ENCODE results near the gene TMPRSS2.
"Not testable (repeated sequence)": the region's sequence is repeated elsewhere in the genome, so short reads cannot be mapped to it uniquely, and the experiment has no call there.

Gene TMPRSS2

GRCh38 chr21:41422546-41423304, 85.2 kb downstream of the TMPRSS2 start:
- DNase-seq = no peak

- not testable (repeated sequence) for DNase-seq
Measured at GRCh38 chr21:41420998-41421397, 87.0 kb downstream of the TMPRSS2 start.

GRCh38 chr21:41419921-41420862, 87.8 kb downstream of the TMPRSS2 start:
- peak; percentile 37 to 47 for DNase-seq

- DNase-seq = no peak
Measured at GRCh38 chr21:41418956-41419680, 88.8 kb downstream of the TMPRSS2 start.

- DNase-seq = no peak
Measured at GRCh38 chr21:41418393-41418792, 89.6 kb downstream of the TMPRSS2 start.

GRCh38 chr21:41417505-41417904, 90.5 kb downstream of the TMPRSS2 start:
- not testable (repeated sequence) for DNase-seq
